ENCODE results near the gene TCTN1.
"Not testable (repeated sequence)": the region's sequence is repeated elsewhere in the genome, so short reads cannot be mapped to it uniquely, and the experiment has no call there.

The TCTN1 gene

GRCh38 chr12:110641521-110641920 is 27.6 kb downstream of the TCTN1 start:
- Histone ChIP-seq H3K18ac (ENCODE audit: low read depth in 1 of 2, low read length in 2 of 2) (no peak overlapping the region), H2AK5ac (ENCODE audit: low read length, severe bottlenecking) (no peak overlapping the region), H3K27ac (ENCODE audit: low read length, poor library complexity, severe bottlenecking) (no peak overlapping the region), H4K91ac (ENCODE audit: low read length) (peak overlapping the region; percentile 11), H2BK120ac (ENCODE audit: low read depth, low read length) (no peak overlapping the region), H4K8ac (ENCODE audit: low read length) (no peak overlapping the region), H2BK12ac (ENCODE audit: low read length in 2 of 2) (peak overlapping the region in 1 of 2 experiments; percentile 55), H3K23ac (ENCODE audit: low read length in 2 of 2) (no peak overlapping the region), H3K4me1 (ENCODE audit: control insufficient read depth, insufficient read depth, low read depth, low read length) (peaks cover 3% of the 10 kb centered on the region), H3K27me3 (ENCODE audit: control insufficient read depth in 1 of 2, insufficient read depth in 1 of 2, low read length in 2 of 2) (no peaks in the 10 kb centered on the region), H3K4me2 (ENCODE audit: low read length, poor library complexity, severe bottlenecking) (peak overlapping the region; percentile 36), H3K9ac (ENCODE audit: low read length) (peak overlapping the region; percentile 33), H3K36me3 (ENCODE audit: control insufficient read depth in 1 of 2, insufficient read depth in 2 of 2, low read depth in 1 of 2, low read length in 2 of 2) (peaks cover 23 to 27% of the 10 kb centered on the region in 2 experiments), H2BK15ac (ENCODE audit: low read depth, poor library complexity, severe bottlenecking) (no peak overlapping the region), H3K9me3 (ENCODE audit: control insufficient read depth, low read length) (no peaks in the 10 kb centered on the region), H3K4me3 (ENCODE audit: insufficient read depth in 1 of 2, low read depth in 1 of 2, low read length in 2 of 2) (no peak overlapping the region), H3K4ac (ENCODE audit: low read depth in 1 of 2, low read length in 2 of 2) (peak overlapping the region; percentile 13 to 57), H2AFZ (ENCODE audit: low read depth, low read length) (no peak overlapping the region), H3K79me1 (replicated peaks; ENCODE audit: low read length, poor library complexity, severe bottlenecking) (no peaks in the 10 kb centered on the region), H3K14ac (ENCODE audit: low read length in 2 of 2) (no peak overlapping the region), H2BK5ac (ENCODE audit: low read depth, low read length, poor library complexity, severe bottlenecking) (no peak overlapping the region)
- no peak for DNase-seq
- 50% methylated on average over 4 of the region's 7 CpGs for WGBS

- H3K4me2 ChIP-seq (ENCODE audit: low read length, poor library complexity, severe bottlenecking) = no peak overlapping the region
- no peak overlapping the region for H2BK120ac ChIP-seq (ENCODE audit: low read depth, low read length)
- 93% methylated on average over 7 of the region's 7 CpGs for WGBS
- H3K23ac ChIP-seq (ENCODE audit: low read length in 2 of 2) = no peak overlapping the region
- no peak overlapping the region for H3K4me3 ChIP-seq (ENCODE audit: insufficient read depth in 1 of 2, low read depth in 1 of 2, low read length in 2 of 2)
- no peak overlapping the region for H2AFZ ChIP-seq (ENCODE audit: low read depth, low read length)
- no peak overlapping the region for H3K18ac ChIP-seq (ENCODE audit: low read depth in 1 of 2, low read length in 2 of 2)
- no peak overlapping the region for H2BK12ac ChIP-seq (ENCODE audit: low read length in 2 of 2)
- no peak overlapping the region for H3K14ac ChIP-seq (ENCODE audit: low read length in 2 of 2)
- no peak for DNase-seq
- no peak overlapping the region for H3K4ac ChIP-seq (ENCODE audit: low read depth in 1 of 2, low read length in 2 of 2)
- H3K27me3 ChIP-seq (ENCODE audit: control insufficient read depth in 1 of 2, insufficient read depth in 1 of 2, low read length in 2 of 2) = no peaks in the 10 kb centered on the region
- no peak overlapping the region for H3K9ac ChIP-seq (ENCODE audit: low read length)
- no peak overlapping the region for H4K8ac ChIP-seq (ENCODE audit: low read length)
- no peak overlapping the region for H4K91ac ChIP-seq (ENCODE audit: low read length)
- H2BK5ac ChIP-seq (ENCODE audit: low read depth, low read length, poor library complexity, severe bottlenecking) = no peak overlapping the region
- H3K36me3 ChIP-seq (ENCODE audit: control insufficient read depth in 1 of 2, insufficient read depth in 2 of 2, low read depth in 1 of 2, low read length in 2 of 2) = peaks cover 42 to 46% of the 10 kb centered on the region in 2 experiments
- H3K4me1 ChIP-seq (ENCODE audit: control insufficient read depth, insufficient read depth, low read depth, low read length) = no peaks in the 10 kb centered on the region
- no peak overlapping the region for H2BK15ac ChIP-seq (ENCODE audit: low read depth, poor library complexity, severe bottlenecking)
- H3K79me1 ChIP-seq (replicated peaks; ENCODE audit: low read length, poor library complexity, severe bottlenecking) = no peaks in the 10 kb centered on the region
- H2AK5ac ChIP-seq (ENCODE audit: low read length, severe bottlenecking) = no peak overlapping the region
- no peaks in the 10 kb centered on the region for H3K9me3 ChIP-seq (ENCODE audit: control insufficient read depth, low read length)
- H3K27ac ChIP-seq (ENCODE audit: low read length, poor library complexity, severe bottlenecking) = no peak overlapping the region
Observed at GRCh38 chr12:110647631-110648040, 33.7 kb downstream of the TCTN1 start.

DNA sequence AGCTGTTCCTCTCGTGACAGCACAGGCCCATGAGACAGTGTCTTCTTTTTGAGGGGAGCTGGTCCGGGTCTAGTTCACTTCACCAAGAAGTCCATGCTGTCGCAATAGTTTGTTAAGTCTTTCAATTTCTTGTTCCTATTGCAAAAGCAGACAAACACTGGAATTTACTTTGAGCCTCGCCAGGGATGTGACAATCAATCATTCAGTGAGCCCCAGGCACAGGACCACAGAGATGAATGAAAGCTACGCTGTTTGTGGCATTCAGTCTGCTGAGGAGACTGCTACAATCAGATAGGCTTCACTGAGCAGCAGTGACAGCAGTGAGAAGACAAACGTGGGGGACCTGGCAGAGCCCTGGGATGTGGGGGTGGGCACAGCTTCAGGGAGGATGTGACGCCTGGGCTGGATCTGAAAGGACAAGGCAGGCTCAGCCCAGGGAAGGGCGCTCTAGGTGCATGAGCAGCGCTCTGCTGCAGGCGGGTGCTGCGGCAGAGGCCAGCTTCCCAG is 35.5 kb downstream of the TCTN1 start:
- Histone ChIP-seq H3K4ac (ENCODE audit: low read depth in 1 of 2, low read length in 2 of 2) (no peak overlapping the region), H2BK15ac (ENCODE audit: low read depth, poor library complexity, severe bottlenecking) (no peak overlapping the region), H3K4me1 (ENCODE audit: control insufficient read depth, insufficient read depth, low read depth, low read length) (no peaks in the 10 kb centered on the region), H3K9me3 (ENCODE audit: control insufficient read depth, low read length) (no peaks in the 10 kb centered on the region), H3K27ac (ENCODE audit: low read length, poor library complexity, severe bottlenecking) (no peak overlapping the region), H2AK5ac (ENCODE audit: low read length, severe bottlenecking) (no peak overlapping the region), H2BK120ac (ENCODE audit: low read depth, low read length) (no peak overlapping the region), H2BK5ac (ENCODE audit: low read depth, low read length, poor library complexity, severe bottlenecking) (no peak overlapping the region), H3K23ac (ENCODE audit: low read length in 2 of 2) (no peak overlapping the region), H2BK12ac (ENCODE audit: low read length in 2 of 2) (no peak overlapping the region), H3K36me3 (ENCODE audit: control insufficient read depth in 1 of 2, insufficient read depth in 2 of 2, low read depth in 1 of 2, low read length in 2 of 2) (peaks cover 42 to 46% of the 10 kb centered on the region in 2 experiments), H3K4me2 (ENCODE audit: low read length, poor library complexity, severe bottlenecking) (no peak overlapping the region), H3K27me3 (ENCODE audit: control insufficient read depth in 1 of 2, insufficient read depth in 1 of 2, low read length in 2 of 2) (no peaks in the 10 kb centered on the region), H3K4me3 (ENCODE audit: insufficient read depth in 1 of 2, low read depth in 1 of 2, low read length in 2 of 2) (no peak overlapping the region), H4K8ac (ENCODE audit: low read length) (no peak overlapping the region), H3K18ac (ENCODE audit: low read depth in 1 of 2, low read length in 2 of 2) (no peak overlapping the region), H3K14ac (ENCODE audit: low read length in 2 of 2) (no peak overlapping the region), H3K9ac (ENCODE audit: low read length) (no peak overlapping the region), H3K79me1 (replicated peaks; ENCODE audit: low read length, poor library complexity, severe bottlenecking) (no peaks in the 10 kb centered on the region), H2AFZ (ENCODE audit: low read depth, low read length) (no peak overlapping the region), H4K91ac (ENCODE audit: low read length) (no peak overlapping the region)
- peak; percentile 26 for DNase-seq
- WGBS = 73% methylated on average over 11 of the region's 11 CpGs

- DNase-seq; H3K4me3 ChIP-seq (ENCODE audit: insufficient read depth in 1 of 2, low read depth in 1 of 2, low read length in 2 of 2); H3K9ac ChIP-seq (ENCODE audit: low read length); H3K27me3 ChIP-seq (ENCODE audit: control insufficient read depth in 1 of 2, insufficient read depth in 1 of 2, low read length in 2 of 2); H2AK5ac ChIP-seq (ENCODE audit: low read length, severe bottlenecking); H3K4me2 ChIP-seq (ENCODE audit: low read length, poor library complexity, severe bottlenecking); H3K18ac ChIP-seq (ENCODE audit: low read depth in 1 of 2, low read length in 2 of 2); H3K27ac ChIP-seq (ENCODE audit: low read length, poor library complexity, severe bottlenecking); H3K23ac ChIP-seq (ENCODE audit: low read length in 2 of 2); H3K4ac ChIP-seq (ENCODE audit: low read depth in 1 of 2, low read length in 2 of 2); H4K8ac ChIP-seq (ENCODE audit: low read length); H3K9me3 ChIP-seq (ENCODE audit: control insufficient read depth, low read length); H3K4me1 ChIP-seq (ENCODE audit: control insufficient read depth, insufficient read depth, low read depth, low read length); H3K79me1 ChIP-seq (replicated peaks; ENCODE audit: low read length, poor library complexity, severe bottlenecking); H2BK12ac ChIP-seq (ENCODE audit: low read length in 2 of 2); H2BK120ac ChIP-seq (ENCODE audit: low read depth, low read length); H2AFZ ChIP-seq (ENCODE audit: low read depth, low read length); H3K14ac ChIP-seq (ENCODE audit: low read length in 2 of 2); H4K91ac ChIP-seq (ENCODE audit: low read length); H2BK15ac ChIP-seq (ENCODE audit: low read depth, poor library complexity, severe bottlenecking); H2BK5ac ChIP-seq (ENCODE audit: low read depth, low read length, poor library complexity, severe bottlenecking): not testable (repeated sequence)
- WGBS = 96% methylated on average over 8 of the region's 10 CpGs
- H3K36me3 ChIP-seq (ENCODE audit: control insufficient read depth in 1 of 2, insufficient read depth in 2 of 2, low read depth in 1 of 2, low read length in 2 of 2) = peaks cover 14 to 24% of the 10 kb centered on the region in 2 experiments
Observed at GRCh38 chr12:110654238-110654637, 40.3 kb downstream of the TCTN1 start.

Measured in mesenchymal stem cell (in vitro differentiated cells and primary cell).